Stimulated activated CD4-positive, alpha-beta T cell treated with anti-CD3 and anti-CD28 coated beads, Interleukin-4, amount 100 ng/mL, for 24 hours (primary cell): ENCODE results near the gene NUDT16.
A peak's percentile ranks its signal among the peaks of the same experiment; 100 is the strongest.
"Not testable (repeated sequence)": the region's sequence is repeated elsewhere in the genome, so short reads cannot be mapped to it uniquely, and the experiment has no call there.

Experiments
- DNase-seq: peaks from one replicate; pipeline ENCODE4 v3.0.0-alpha.2; 2020

Gene NUDT16

GRCh38 chr3:131381445-131382291 is at the start of gene NUDT16:
TSS of gene NUDT16 (plus strand) at chr3:131381774. CDS start at chr3:131381805, 31 bp downstream.
- DNase-seq, result peak; percentile 97

- no peak for DNase-seq
These were observed 42.5 kb upstream of the NUDT16 start for GRCh38 chr3:131338948-131339640.

- no peak for DNase-seq
These were observed 39.8 kb upstream of the NUDT16 start for GRCh38 chr3:131341761-131342160.

GRCh38 chr3:131348911-131349310 is 32.7 kb upstream of the NUDT16 start:
- DNase-seq, result no peak

GRCh38 chr3:131349454-131349853 is 32.1 kb upstream of the NUDT16 start:
- DNase-seq, result no peak

GRCh38 chr3:131349946-131350347 is 31.6 kb upstream of the NUDT16 start:
- DNase-seq, result no peak

GRCh38 chr3:131350506-131350905 is 31.1 kb upstream of the NUDT16 start:
- no peak for DNase-seq

- no peak for DNase-seq
These were observed 28.3 kb upstream of the NUDT16 start for GRCh38 chr3:131353016-131353877.

GRCh38 chr3:131353986-131354385 is 27.6 kb upstream of the NUDT16 start:
- no peak for DNase-seq

- no peak for DNase-seq
These were observed 25.5 kb upstream of the NUDT16 start for GRCh38 chr3:131356006-131356595.

- DNase-seq, result no peak
These were observed 24.3 kb upstream of the NUDT16 start for GRCh38 chr3:131357275-131357674.

GRCh38 chr3:131360191-131360755 is 21.3 kb upstream of the NUDT16 start:
- no peak for DNase-seq

- not testable (repeated sequence) for DNase-seq
These were observed 20.5 kb upstream of the NUDT16 start for GRCh38 chr3:131361066-131361463.

GRCh38 chr3:131361464-131362421 is 19.8 kb upstream of the NUDT16 start:
- DNase-seq, result no peak

- DNase-seq, result no peak
These were observed 18.3 kb upstream of the NUDT16 start for GRCh38 chr3:131363275-131363674.

- no peak for DNase-seq
These were observed 10.5 kb upstream of the NUDT16 start for GRCh38 chr3:131370935-131371687.

GRCh38 chr3:131371688-131372066 is 9.9 kb upstream of the NUDT16 start:
- no peak for DNase-seq

- no peak for DNase-seq
These were observed 6.8 kb upstream of the NUDT16 start for GRCh38 chr3:131374741-131375140.

GRCh38 chr3:131380821-131381444 is 641 bp upstream of the NUDT16 start:
- DNase-seq, result not testable (repeated sequence)
